GM10847 (cell line): ENCODE measurements around the gene RPS15.

Source experiments
- POLR2A ChIP-seq: IDR thresholded peaks from 2 replicates; pipeline ENCODE4 v1.6.1; 2011; ENCODE audit not compliant: insufficient read length; ENCODE audit errors: extremely low read depth

The RPS15 gene

GRCh38 chr19:1399079-1399478, 39.1 kb upstream of the RPS15 start:
- TF ChIP-seq POLR2A = no peak

DNA sequence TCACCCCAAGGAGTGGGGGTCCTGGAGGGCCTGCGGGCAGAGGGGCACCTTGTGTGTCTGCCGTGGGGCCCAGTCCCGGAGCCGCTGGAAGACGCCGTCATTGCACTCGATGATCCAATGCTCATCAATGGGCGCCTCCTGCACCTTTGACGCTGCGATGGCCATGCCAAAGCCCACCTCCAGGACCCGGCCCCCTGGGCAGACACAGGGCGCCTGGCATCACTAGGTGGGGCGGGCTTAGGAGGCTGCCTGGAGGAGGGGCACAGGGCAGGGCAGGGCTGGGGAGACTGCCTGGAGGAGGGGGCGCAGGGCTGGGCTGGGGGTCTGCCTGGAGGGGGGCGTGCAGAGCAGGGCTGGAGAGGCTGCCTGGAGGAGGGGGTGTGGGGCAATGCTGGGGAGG, 38.5 kb upstream of the RPS15 start:
- TF ChIP-seq POLR2A = no peak

- no peak for TF ChIP-seq POLR2A
Observed at GRCh38 chr19:1400281-1401137, 37.7 kb upstream of the RPS15 start.

GRCh38 chr19:1401138-1401888, 36.9 kb upstream of the RPS15 start, which contains the start of gene GAMT:
Gene GAMT, minus strand, starts transcription at chr19:1401542. Its CDS starts 66 bp downstream, at chr19:1401476.
- peak; percentile 20 for TF ChIP-seq POLR2A

GRCh38 chr19:1401889-1402217, 36.3 kb upstream of the RPS15 start:
- TF ChIP-seq POLR2A = no peak

- no peak for TF ChIP-seq POLR2A
Observed at GRCh38 chr19:1402411-1403070, 35.7 kb upstream of the RPS15 start.

GRCh38 chr19:1406774-1407527, 31.2 kb upstream of the RPS15 start:
- peak; percentile 73 for TF ChIP-seq POLR2A

GRCh38 chr19:1407528-1408299, 30.5 kb upstream of the RPS15 start, which contains the start of gene DAZAP1:
Gene DAZAP1, plus strand, starts transcription at chr19:1407586. Its CDS starts 188 bp downstream, at chr19:1407774.
- TF ChIP-seq POLR2A = no peak

- no peak for TF ChIP-seq POLR2A
Observed at GRCh38 chr19:1408300-1409203, 29.6 kb upstream of the RPS15 start.

- TF ChIP-seq POLR2A = no peak
Observed at GRCh38 chr19:1409204-1410005, 28.8 kb upstream of the RPS15 start.

GRCh38 chr19:1410136-1410786, 27.9 kb upstream of the RPS15 start:
- no peak for TF ChIP-seq POLR2A

DNA sequence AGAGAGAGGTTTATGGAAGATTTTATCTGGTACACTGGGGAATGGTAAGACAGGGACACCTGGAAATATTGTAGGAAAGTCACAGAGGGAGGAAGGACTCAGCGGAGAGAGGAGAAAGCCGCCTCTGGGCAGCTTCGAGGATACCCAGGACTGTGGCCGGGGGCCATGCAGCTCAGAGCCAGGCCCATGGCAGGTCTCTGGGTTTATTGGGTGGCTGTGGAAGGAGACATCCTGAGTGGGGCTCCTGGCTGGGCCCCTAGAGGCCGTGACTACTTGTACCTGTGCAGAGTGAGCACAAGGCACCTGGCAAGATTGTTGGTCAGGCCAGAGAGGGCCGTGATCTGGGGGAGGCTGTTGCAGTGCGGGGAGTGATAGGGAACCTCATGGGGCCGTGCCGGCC, 27.4 kb upstream of the RPS15 start:
- no peak for TF ChIP-seq POLR2A
